NCI-H2081 treated with DMSO at 0.1 percent for 48 hours (cell line): ENCODE data around the gene RAP1GAP2.
"Not testable (repeated sequence)": the region's sequence is repeated elsewhere in the genome, so short reads cannot be mapped to it uniquely, and the experiment has no call there.

Experiments
- DNase-seq: peaks from one replicate; lab custom pipeline; 2025; lab: John Stamatoyannopoulos, UW

Gene RAP1GAP2

GRCh38 chr17:3025421-3026124 lies 229.3 kb downstream of the RAP1GAP2 start:
- no peak for DNase-seq

GRCh38 chr17:3026125-3026855 lies 230.1 kb downstream of the RAP1GAP2 start:
- no peak for DNase-seq

DNA sequence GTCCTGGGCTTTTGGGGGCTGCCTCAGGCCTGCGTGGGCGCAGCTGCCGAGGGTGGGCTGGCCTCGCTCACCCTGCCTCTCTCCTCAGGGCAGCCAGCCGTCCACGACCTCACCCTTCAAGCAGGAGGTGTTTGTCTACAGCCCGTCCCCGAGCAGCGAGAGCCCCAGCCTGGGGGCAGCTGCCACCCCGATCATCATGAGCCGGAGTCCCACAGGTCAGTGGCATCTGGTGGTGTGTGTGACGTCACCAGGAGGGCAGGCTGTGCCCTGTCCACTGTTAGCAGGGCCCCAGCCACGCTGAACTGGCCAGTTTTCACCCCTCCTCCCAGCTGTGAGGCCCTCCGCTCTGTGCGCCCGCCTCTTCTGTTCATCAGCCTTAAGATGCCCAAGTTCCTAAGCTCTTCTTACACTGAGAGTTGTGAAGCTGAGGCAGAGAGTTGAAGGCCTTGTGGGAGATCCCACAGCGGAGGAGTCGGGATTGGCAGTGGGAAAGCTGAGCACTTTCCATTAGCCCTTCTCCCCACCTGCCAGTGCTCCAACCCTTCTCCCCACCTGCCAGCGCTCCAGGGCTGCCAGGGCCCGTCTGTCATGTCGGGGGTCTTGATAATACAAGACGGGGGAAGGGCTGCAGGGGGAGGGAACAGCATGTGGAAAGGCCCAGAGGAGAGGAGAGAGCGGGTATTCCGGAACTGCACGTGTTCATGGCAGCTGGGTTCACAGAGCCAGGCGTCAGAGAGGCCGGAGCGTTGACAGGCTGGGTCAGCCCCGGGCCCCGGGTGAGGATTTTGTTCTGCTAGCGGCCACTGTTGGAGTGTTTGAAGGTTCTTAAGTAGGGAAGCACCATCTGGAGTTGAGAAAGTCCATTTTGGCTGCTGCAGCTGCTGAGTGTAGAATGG lies 230.9 kb downstream of the RAP1GAP2 start:
- no peak for DNase-seq

- no peak for DNase-seq
These were observed 231.7 kb downstream of the RAP1GAP2 start for GRCh38 chr17:3027786-3028532.

DNA sequence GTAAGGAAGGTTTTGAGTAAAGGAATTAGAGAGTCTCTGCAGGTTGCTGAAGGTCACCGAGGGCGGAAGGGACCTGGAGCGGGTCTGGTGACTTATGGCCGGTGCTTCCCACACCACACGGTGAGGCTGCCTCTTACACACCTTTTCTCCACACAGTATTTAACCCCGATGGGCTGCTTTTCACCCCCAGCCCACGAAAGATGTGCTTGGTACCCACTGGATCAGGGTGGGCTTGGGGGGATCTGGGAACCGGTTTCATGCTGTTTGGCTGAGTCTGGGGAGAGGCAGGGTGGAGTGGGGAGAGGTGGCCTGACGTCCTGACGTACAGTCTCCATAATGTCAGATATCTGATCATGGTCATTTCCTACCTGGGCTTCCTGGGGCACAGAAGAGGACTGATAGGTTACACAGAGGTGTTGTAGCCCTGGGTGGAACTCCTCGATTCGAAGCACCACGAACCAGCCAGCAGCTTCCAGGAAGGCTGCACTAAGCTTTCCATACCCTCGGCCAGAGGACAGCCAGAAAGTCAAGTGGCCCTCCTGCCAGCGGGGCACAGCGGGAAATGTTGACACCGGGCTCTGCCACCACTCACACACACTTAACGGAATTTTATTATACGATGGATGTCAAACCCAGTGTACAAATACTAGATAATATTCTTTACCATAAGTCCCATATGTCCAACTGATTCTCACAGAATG lies 233.1 kb downstream of the RAP1GAP2 start:
- DNase-seq = no peak

GRCh38 chr17:3030096-3030495 lies 233.9 kb downstream of the RAP1GAP2 start:
- no peak for DNase-seq

GRCh38 chr17:3030852-3031470 lies 234.7 kb downstream of the RAP1GAP2 start:
- DNase-seq = not testable (repeated sequence)

DNA sequence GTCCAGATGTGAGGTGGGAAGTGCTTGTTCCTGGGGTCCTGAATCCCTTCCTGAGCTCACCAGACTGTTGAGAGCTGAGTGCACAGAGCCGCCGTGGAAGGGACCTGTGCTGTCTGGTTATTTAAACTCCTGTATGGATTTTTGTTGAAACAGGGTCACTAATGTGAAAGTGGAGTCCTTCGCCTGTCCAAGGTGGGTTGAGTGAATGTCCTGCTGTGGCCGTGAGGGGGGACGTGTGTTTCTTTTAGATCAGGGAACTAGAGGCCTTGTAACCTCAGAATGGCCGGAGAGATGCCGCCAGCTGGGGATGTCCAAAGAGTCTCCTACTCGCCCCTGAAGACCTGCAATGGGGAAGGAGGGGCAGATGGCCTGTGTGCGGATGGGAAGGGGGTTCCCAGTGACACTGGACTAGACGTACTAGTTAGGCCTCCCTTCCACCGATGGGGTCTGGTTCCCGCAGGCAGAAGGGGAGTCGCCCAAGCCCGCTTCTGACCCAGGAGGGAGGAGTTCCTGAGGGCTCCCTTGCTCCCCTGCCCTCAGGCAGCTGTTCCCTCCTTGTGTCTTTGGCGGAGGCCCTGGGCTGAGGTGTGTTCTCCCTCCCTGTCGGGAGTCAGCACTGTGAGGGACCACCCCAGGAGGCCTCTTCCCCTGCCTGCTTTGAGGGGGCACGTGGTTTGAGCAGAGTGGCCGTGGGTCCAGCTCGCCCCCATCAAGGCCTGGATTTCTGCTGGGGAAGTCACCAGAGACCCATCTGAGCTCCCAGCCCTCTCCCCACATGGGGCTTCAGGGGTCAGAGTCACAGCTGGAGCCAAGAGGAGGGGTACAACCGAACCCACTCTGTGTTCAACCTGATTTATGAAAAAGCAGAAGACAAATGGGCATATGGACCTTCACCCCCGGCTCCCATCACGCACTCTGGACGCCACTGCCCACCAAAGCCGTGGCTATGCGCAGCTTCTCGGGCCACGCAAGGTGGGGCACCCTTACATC lies 236.3 kb downstream of the RAP1GAP2 start:
- DNase-seq = no peak

DNA sequence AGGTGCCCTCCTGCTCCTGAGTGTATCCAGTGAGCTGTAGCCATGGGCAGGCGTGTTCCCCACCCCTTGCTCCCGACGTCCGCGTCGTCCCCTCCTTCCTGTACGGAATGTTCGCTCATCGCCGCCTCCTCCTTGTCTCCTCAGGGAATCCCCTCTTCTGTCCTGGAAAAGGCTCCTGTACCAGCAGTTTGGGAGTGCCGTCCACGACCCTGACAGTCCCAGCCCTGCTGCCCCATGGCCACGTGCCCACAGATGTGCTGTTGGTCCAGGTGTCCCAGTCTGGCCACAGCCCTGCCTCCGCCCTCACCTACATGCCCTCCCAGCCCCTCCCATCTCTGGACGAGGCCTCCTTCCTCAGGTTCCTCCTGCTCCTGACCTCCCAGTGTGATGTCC lies 237.0 kb downstream of the RAP1GAP2 start:
- DNase-seq = no peak

GRCh38 chr17:3033741-3034577 lies 237.7 kb downstream of the RAP1GAP2 start:
- DNase-seq = no peak

- no peak for DNase-seq
These were observed 238.3 kb downstream of the RAP1GAP2 start for GRCh38 chr17:3034578-3034920.

- DNase-seq = no peak
These were observed 239.2 kb downstream of the RAP1GAP2 start for GRCh38 chr17:3035256-3035967.

- no peak for DNase-seq
These were observed 239.7 kb downstream of the RAP1GAP2 start for GRCh38 chr17:3035968-3036280.

- DNase-seq = no peak
These were observed 240.6 kb downstream of the RAP1GAP2 start for GRCh38 chr17:3036800-3037199.

DNA sequence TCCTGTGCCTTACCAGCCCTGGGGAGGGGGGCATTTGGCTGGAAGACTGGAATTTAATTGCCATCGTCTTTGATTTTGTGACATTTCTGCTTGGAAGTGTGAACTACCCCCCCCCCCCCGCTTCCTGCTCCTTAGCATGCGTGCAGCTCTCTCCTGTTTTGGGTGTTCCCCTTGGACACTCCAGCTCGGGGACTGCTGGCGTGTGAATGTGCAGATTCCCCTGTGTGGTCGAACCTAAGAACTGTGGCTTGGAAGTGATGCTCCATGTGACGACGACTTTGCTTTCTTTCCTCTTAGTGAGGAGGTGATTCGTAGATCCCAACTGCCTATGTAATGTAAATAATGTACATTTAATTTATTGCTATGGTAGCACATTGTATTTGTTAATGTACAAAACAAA lies 241.0 kb downstream of the RAP1GAP2 start:
- no peak for DNase-seq

GRCh38 chr17:3038941-3039340 lies 242.7 kb downstream of the RAP1GAP2 start:
- DNase-seq = no peak

- no peak for DNase-seq
These were observed 243.5 kb downstream of the RAP1GAP2 start for GRCh38 chr17:3039736-3040135.

DNA sequence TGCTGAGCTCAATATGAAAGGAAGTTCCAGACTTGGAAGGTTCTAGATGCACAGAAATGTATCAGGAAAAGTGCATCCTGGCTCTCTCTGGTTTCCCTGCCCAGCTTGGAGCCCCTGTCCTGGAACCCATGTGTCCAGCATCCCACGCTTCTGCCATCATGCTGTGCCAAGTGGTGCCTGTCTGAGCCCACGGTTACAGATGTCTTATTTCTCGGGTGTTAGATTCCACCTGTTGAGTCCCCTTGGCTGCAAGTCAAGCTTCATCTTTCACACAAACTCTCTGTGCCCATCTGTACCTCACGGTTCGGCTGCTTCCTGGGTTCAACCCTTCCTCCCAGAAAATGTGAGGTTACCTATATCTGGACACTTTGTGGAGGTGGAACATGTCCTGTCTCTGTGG lies 244.6 kb downstream of the RAP1GAP2 start:
- no peak for DNase-seq
